Aorta (tissue), 5 donors: Measurements from ENCODE around the gene TASOR2. TPM values are rescaled to one million over a fixed set of nuclear protein-coding genes. Genes with fewer than 3 reads are reported as not detected.

Experiments used
- ATAC-seq: fragments of 200-7000 bp; cut with Tn5 transposase; one replicate; pipeline ENCODE4 v1.9.1; 2022; ENCODE audit warnings: moderate library complexity; ENCODE audit not compliant: low FRiP score
- DNase-seq, 2 donors: peaks; one replicate each; pipeline ENCODE4 v3.0.0-alpha.2; 2020
- H3K27ac ChIP-seq, 2 donors: one replicate each; pipeline ENCODE4 v1.5.1; 2013; ENCODE audit warnings: low read length in 2 of 2, mild to moderate bottlenecking in 2 of 2, moderate library complexity in 2 of 2, control low read depth in 1 of 2, inconsistent platforms in 1 of 2, low read depth in 1 of 2
- H3K27me3 ChIP-seq, 2 donors: one replicate each; pipeline ENCODE4 v1.6.1; 2013; ENCODE audit warnings: control low read depth in 1 of 2, low read length in 1 of 2, mild to moderate bottlenecking in 1 of 2, moderate library complexity in 1 of 2; ENCODE audit not compliant: insufficient read depth in 2 of 2, control insufficient read depth in 1 of 2
- H3K36me3 ChIP-seq, 2 donors: one replicate each; pipeline ENCODE4 v1.6.1; 2013; ENCODE audit warnings: control low read depth in 1 of 2, low read length in 1 of 2, mild to moderate bottlenecking in 1 of 2; ENCODE audit not compliant: insufficient read depth in 2 of 2, control insufficient read depth in 1 of 2
- H3K4me1 ChIP-seq, 2 donors: one replicate each; pipeline ENCODE4 v1.6.1; 2013; ENCODE audit warnings: low read length in 2 of 2, control low read depth in 1 of 2, mild to moderate bottlenecking in 1 of 2, moderate library complexity in 1 of 2; ENCODE audit not compliant: insufficient read depth in 2 of 2, control insufficient read depth in 1 of 2
- H3K4me3 ChIP-seq, 2 donors: one replicate each; pipeline ENCODE4 v1.5.1; 2013; ENCODE audit warnings: low read length in 2 of 2, control low read depth in 1 of 2, mild to moderate bottlenecking in 1 of 2
- H3K9me3 ChIP-seq: one replicate; pipeline ENCODE4 v1.6.1; 2013; ENCODE audit warnings: mild to moderate bottlenecking, low read length; ENCODE audit not compliant: control insufficient read depth
- WGBS, 2 donors: extraction: QIAGEN DNeasy Blood & Tissue Kit; methylation state at CpG; one replicate each; pipeline ENCODE4 v1.1.7; 2013; 5-methylcytosine and 5-hydroxymethylcytosine counted together
- intact Hi-C, 2 donors: fragments of 100-400 bp; cut with DNase I; formaldehyde crosslinking; loops; one replicate each; pipeline versions ENCODE4 v1.14.2 to v1.15.0; 2022
- polyA plus RNA-seq, 2 donors: library from polyadenylated mRNA; stranded (reverse); fragments of 200-250 nt; gene quantifications; one replicate each; pipeline ENCODE4 v1.2.3, GENCODE V29; 2013
- total RNA-seq, 2 donors: library from RNA; stranded (reverse); fragmentation: NEBNext Ultra II Directional; extraction: Animal tissue kit (Norgen Biotek cat#: 25700); gene quantifications; one replicate each; pipeline ENCODE4 v1.2.1, GENCODE V29; 2021
- donor health status: healthy with polysubstance abuse.
- donor health status: Bipolar disorder and iron deficiency.
- donor health status: DM: no; HTN: no; CAD: no.
- donor health status: DM: no; HTN: no; CAD: no.
- donor health status: DM: yes; HTN: yes; CAD: no.

Gene TASOR2
- total and polyA plus RNA-seq, 4 donors, result 2.3 to 72.6 (median 39.6) TPM

GRCh38 chr10:5688587-5688986 lies 3.9 kb downstream of the TASOR2 start:
- no peak overlapping the region for H3K4me3 ChIP-seq
- H3K27ac ChIP-seq, result no peak overlapping the region
- peaks cover 0 to 6% of the 10 kb centered on the region in 2 donors for H3K4me1 ChIP-seq
- 97 to 100% methylated on average over 3 of the region's 3 CpGs for WGBS, 2 donors
- ATAC-seq (no peak), DNase-seq (no peak)
- no peaks in the 10 kb centered on the region for H3K27me3 ChIP-seq
- H3K9me3 ChIP-seq, result no peaks in the 10 kb centered on the region
- intact Hi-C loops, result loop anchor here (5.0 to 10.0 kb wide), 3 partner anchors 126 to 241 kb away; partner anchors contain the start of gene GDI2 (in 1 of the 2)
- no peaks in the 10 kb centered on the region for H3K36me3 ChIP-seq

DNA sequence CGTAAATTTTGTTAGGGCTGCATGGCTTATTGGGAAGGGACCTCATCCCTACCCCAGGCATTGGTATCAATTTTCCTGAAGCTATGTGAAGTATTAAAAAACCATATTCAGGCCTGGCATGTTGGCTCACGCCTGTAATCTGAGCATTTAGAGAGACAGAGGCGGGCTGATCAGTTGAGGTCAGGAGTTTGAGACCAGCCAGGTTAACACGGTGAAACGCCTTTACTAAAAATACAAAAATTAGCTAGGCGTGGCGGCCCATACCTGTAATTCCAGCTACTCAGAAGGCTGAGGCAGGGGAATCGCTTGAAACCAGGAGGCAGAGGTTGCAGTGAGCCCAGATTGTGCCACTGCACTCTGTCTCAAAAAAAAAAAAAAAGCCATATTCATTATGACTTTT lies 7.1 kb downstream of the TASOR2 start:
- no peaks in the 10 kb centered on the region for H3K36me3 ChIP-seq
- WGBS, 2 donors, result 88 to 90% methylated on average over 8 of the region's 8 CpGs
- H3K27me3 ChIP-seq, result no peaks in the 10 kb centered on the region
- H3K9me3 ChIP-seq, result no peaks in the 10 kb centered on the region
- H3K4me1 ChIP-seq, result peaks cover 0 to 6% of the 10 kb centered on the region in 2 donors
- intact Hi-C loops, result no loop called here
- H3K27ac ChIP-seq, result no peak overlapping the region
- ATAC-seq (no peak), DNase-seq (no peak)
- H3K4me3 ChIP-seq, result no peak overlapping the region

DNA sequence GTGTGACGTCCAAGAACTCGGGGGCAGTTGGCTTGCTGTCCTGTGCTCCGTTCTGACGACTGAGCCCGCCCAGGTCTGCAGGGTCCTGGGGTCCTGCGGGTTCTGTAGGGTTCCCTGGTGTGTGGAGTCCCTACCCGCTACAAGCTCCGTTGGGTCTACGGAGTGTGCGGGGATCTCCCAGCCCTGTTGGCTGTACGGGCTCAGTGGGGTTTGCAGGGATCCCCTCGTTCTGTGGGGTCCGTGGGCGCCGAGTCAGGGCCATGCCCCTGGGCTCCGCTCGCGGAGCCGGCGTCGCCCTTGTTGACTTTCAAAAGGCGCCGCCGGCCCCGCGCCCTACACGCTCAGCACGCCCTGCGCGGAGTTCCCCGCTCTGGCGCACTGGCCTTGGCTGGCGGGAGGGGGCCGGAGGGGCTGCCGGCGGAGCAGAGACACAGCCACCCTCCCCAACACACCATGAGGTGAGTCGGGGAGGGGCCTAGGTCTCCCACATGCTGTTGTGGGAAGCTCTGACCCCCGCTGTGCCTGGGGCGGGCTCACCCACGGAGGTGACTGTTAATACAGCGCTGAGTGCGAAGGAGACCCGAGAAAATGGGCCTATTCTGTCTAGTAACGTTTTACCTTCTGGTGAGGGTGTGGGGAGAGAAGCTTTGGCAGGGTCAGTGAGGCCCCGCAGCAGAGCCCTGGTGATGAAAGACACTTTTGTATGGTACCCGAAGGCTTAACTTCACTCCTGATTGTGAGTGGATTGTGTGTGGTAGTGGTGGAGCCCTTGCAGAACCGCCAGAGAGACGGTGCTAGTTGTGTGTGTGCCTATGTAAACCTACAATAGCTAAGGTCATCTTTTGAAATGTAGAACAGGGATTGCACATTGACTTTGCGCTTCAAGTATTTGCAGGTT lies 8.1 kb downstream of the TASOR2 start:
- peak; percentile 89 for ATAC-seq
- no peaks in the 10 kb centered on the region for H3K36me3 ChIP-seq

DNA sequence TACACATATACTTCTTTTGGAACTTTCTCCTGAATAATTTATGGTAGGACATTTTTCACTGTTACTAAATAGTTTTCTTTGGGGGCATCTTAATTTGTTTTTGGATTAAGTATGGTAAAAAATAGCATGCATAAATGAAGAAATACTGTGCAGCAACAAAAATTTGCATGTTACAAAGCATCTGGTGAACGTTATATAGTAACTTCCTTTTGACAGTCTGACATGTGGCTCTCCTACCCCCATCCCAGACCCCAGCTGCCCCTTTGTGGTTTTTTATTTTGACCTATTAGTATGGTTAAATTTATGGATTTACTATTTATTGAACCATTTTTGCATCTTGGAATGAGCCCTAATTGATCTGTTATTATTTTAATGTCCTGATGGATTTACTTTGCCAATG lies 9.9 kb downstream of the TASOR2 start:
- Histone ChIP-seq H3K27me3 (no peaks in the 10 kb centered on the region), H3K4me1 (peaks cover 0 to 6% of the 10 kb centered on the region in 2 donors), H3K4me3 (no peak overlapping the region), H3K9me3 (no peaks in the 10 kb centered on the region), H3K27ac (no peak overlapping the region), H3K36me3 (no peaks in the 10 kb centered on the region)
- intact Hi-C loops, result no loop called here
- DNase-seq (no peak), ATAC-seq (no peak)
- WGBS, 2 donors, result 84 to 86% methylated on average over 1 of the region's 1 CpG

More for the DNA sequence above, 8.1 kb downstream of the TASOR2 start:
- H3K27ac ChIP-seq, result no peak overlapping the region
- intact Hi-C loops, result no loop called here
- H3K9me3 ChIP-seq, result no peaks in the 10 kb centered on the region
- peak; percentile 66 to 83 for DNase-seq
- H3K4me1 ChIP-seq, result peaks cover 0 to 6% of the 10 kb centered on the region in 2 donors
- H3K27me3 ChIP-seq, result no peaks in the 10 kb centered on the region
- 6 to 8% methylated on average over 49 of the region's 49 CpGs for WGBS, 2 donors
- H3K4me3 ChIP-seq, result peak overlapping the region; percentile 15 to 59

DNA sequence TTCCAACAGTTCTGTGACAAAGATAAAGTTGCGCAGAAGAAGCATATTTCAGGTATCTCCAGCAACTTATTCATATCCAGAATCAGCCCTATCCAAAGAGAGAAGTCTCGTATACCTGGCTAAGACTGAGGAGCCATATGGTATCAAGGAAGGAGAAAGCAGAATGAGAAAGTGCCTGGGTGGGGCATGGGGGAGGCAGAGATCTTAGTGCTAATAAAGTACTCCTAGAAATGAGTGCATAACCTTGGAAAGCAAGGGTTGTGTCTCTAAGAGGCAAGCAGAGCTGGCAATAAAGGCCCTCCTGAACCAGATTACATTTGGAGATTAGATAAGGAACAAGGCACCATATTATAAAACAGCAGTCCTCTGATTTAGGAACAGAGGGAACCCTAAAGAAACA lies 12.7 kb downstream of the TASOR2 start:
- Histone ChIP-seq H3K36me3 (no peaks in the 10 kb centered on the region), H3K27ac (no peak overlapping the region), H3K27me3 (no peaks in the 10 kb centered on the region), H3K9me3 (no peaks in the 10 kb centered on the region), H3K4me1 (peaks cover 0 to 3% of the 10 kb centered on the region in 2 donors), H3K4me3 (no peak overlapping the region)
- intact Hi-C loops, result no loop called here
- WGBS, 2 donors, result 97 to 98% methylated on average over 2 of the region's 2 CpGs
- no peak for ATAC-seq
- DNase-seq, result no peak

DNA sequence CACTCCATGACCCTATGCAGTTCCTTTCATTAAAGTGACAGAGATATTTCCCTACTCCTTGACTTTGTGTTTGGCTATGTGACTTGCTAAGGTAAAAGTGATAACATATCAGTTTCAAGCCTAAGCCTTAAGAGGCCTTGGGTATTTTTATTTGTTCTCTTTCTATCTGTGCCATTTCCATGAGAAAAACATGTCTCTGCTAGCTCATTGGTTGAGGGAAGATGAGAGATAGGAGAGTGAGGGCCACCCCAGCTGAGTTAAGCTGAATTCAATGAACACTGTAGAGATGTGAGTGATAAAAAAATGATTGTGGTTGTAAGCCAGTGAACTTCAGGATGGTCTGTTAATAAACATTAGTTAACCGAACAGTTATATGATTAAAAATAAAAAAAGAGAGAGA lies 13.4 kb downstream of the TASOR2 start:
- ATAC-seq (no peak), DNase-seq (no peak)
- Histone ChIP-seq H3K27me3 (no peaks in the 10 kb centered on the region), H3K9me3 (no peaks in the 10 kb centered on the region), H3K27ac (no peak overlapping the region), H3K4me1 (peaks cover 0 to 3% of the 10 kb centered on the region in 2 donors), H3K4me3 (no peak overlapping the region), H3K36me3 (no peaks in the 10 kb centered on the region)
- 99 to 100% methylated on average over 1 of the region's 1 CpG for WGBS, 2 donors
- intact Hi-C loops, result no loop called here

DNA sequence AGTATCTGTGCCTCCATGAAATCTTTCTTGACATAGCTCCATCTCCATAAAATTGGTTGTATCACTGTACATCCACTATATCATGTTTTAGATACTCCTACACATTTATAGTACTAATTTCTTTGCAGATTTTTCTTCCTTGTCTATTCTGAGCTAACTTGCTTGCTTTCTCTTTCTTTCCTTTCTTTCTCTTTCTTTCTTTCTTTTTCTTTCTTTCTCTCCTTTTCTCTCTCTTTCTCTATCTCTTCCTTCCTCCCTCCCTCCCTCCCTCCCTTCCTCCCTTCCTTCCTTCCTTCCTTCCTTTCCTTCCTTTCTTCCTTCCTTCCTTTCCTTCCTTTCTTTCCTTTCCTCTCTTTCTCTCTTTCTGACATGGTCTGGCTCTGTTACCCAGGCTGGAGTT lies 23.7 kb downstream of the TASOR2 start:
- Histone ChIP-seq H3K9me3 (no peaks in the 10 kb centered on the region), H3K36me3 (no peaks in the 10 kb centered on the region), H3K27ac (no peak overlapping the region), H3K4me1 (no peaks in the 10 kb centered on the region), H3K27me3 (no peaks in the 10 kb centered on the region), H3K4me3 (no peak overlapping the region)
- DNase-seq, result no peak
- intact Hi-C loops, result no loop called here
- ATAC-seq, result no peak

DNA sequence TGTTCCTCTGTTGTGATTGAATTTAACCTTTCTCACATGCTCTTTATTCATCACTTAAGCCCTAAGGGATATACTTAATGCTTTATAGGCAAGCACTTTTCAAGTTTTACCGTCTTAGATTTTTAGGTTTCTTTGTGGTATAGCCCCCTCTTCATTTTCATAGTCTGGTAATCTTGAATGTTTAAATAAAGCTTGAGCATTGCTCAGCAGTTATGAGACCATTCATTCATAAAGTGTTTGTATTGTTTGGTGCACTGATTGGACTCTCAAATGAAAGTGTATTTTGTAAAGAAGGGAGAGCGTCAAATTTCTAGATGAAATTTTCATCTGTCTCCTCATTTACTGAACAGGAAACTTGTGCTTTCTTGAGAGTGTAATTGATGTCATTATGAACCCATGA lies 25.2 kb downstream of the TASOR2 start:
- no peaks in the 10 kb centered on the region for H3K36me3 ChIP-seq
- H3K4me3 ChIP-seq, result no peak overlapping the region
- DNase-seq (no peak), ATAC-seq (no peak)
- intact Hi-C loops, result no loop called here
- H3K27ac ChIP-seq, result no peak overlapping the region
- no peaks in the 10 kb centered on the region for H3K9me3 ChIP-seq
- WGBS, 2 donors, result 84 to 89% methylated on average over 2 of the region's 2 CpGs
- H3K27me3 ChIP-seq, result no peaks in the 10 kb centered on the region
- H3K4me1 ChIP-seq, result no peaks in the 10 kb centered on the region

DNA sequence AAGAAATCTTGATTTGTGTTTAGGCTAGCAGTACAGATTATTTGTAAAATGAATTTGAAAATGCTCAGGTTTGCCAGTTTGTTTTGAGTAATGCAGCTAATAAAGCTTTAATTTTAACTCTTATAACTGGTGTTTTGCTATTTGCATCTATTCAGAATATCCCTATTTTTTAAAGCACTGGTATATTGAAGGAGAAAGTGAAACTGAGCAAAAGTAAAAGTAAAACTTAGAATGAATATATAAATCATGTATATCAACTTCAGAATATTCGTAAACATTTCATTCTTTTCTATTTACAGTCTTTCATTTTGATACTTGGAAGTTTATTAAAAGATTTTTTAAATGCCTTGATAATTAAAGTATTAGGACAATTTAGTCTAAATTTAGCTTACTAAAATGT lies 26.2 kb downstream of the TASOR2 start:
- Histone ChIP-seq H3K4me3 (no peak overlapping the region), H3K9me3 (no peaks in the 10 kb centered on the region), H3K4me1 (no peaks in the 10 kb centered on the region), H3K27me3 (no peaks in the 10 kb centered on the region), H3K27ac (no peak overlapping the region), H3K36me3 (no peaks in the 10 kb centered on the region)
- ATAC-seq, result no peak
- DNase-seq, result no peak
- intact Hi-C loops, result no loop called here
- WGBS, 2 donors, result 81 to 82% methylated on average over 1 of the region's 1 CpG
